Fibroblast of the aortic adventitia (primary cell): ENCODE results near the gene SLFN5. TPM values are rescaled to one million over a fixed set of nuclear protein-coding genes. Genes with fewer than 3 reads are reported as not detected.

Experiments used
- DNase-seq: peaks from one replicate; pipeline ENCODE4 v3.0.0-alpha.2; 2010; ENCODE audit warnings: low read depth
- H3K4me3 ChIP-seq: 2 replicates; pipeline ENCODE4 v1.5.1; 2011; ENCODE audit warnings: low read depth, mild to moderate bottlenecking, control low read depth, low read length, moderate library complexity
- total RNA-seq: library from RNA; depleted of rRNA; stranded (reverse); fragments of >200 nt; gene quantifications from 2 replicates; pipeline ENCODE4 v1.2.3, GENCODE V29; 2012; ENCODE audit warnings: low replicate concordance
- TF ChIP-seq, protein P1 (sequence below): IDR thresholded peaks from 2 replicates; pipeline ENCODE4 v1.5.1; 2011; ENCODE audit warnings: mild to moderate bottlenecking, low read length, control low read depth, inconsistent platforms; ENCODE audit not compliant: insufficient read depth

The SLFN5 gene
- total RNA-seq, 1 donor: 107 TPM

DNA sequence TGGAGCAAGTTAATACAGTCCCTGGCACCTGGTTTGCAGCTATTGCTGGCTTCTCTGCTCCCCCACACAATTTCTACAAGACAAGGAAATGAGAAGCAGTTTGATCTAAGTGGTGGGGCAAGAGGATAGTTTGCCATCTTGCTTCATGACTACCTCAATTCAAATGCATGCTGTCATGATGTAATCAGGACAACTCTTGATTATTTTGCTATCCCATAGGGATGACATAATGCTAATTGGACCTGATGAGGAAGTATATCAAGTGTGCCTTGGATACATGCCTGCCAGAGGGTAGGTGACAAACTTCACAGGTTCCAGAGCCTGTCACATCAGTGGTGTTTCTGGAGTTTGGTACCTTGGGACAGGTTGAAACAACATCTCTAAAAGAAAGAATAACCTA is 40.9 kb downstream of the SLFN5 start:
- no peak for DNase-seq
- no peak overlapping the region for H3K4me3 ChIP-seq
- TF ChIP-seq, protein P1, sequence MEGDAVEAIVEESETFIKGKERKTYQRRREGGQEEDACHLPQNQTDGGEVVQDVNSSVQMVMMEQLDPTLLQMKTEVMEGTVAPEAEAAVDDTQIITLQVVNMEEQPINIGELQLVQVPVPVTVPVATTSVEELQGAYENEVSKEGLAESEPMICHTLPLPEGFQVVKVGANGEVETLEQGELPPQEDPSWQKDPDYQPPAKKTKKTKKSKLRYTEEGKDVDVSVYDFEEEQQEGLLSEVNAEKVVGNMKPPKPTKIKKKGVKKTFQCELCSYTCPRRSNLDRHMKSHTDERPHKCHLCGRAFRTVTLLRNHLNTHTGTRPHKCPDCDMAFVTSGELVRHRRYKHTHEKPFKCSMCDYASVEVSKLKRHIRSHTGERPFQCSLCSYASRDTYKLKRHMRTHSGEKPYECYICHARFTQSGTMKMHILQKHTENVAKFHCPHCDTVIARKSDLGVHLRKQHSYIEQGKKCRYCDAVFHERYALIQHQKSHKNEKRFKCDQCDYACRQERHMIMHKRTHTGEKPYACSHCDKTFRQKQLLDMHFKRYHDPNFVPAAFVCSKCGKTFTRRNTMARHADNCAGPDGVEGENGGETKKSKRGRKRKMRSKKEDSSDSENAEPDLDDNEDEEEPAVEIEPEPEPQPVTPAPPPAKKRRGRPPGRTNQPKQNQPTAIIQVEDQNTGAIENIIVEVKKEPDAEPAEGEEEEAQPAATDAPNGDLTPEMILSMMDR: no peak

DNA sequence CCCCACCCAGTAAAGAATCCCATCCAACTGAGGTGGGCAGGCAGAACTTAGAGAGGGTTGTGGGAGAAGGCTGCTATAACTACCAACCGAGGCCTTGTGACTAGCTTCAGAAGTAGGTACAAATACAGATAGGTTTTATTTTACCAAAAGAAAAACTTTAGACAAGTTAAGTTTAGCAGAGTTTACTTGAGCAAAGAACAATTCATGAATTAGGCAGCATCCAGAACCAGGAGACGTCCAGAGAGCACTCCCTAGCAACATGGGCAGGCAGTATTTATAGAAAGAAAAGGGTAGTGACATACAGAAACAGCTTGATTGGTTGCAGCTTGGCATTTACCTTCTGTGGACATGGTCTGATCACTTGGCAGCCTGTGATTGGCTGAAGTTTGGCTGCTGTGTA is 42.1 kb downstream of the SLFN5 start:
- TF ChIP-seq, protein P1: no peak
- no peak for DNase-seq
- H3K4me3 ChIP-seq: no peak overlapping the region

DNA sequence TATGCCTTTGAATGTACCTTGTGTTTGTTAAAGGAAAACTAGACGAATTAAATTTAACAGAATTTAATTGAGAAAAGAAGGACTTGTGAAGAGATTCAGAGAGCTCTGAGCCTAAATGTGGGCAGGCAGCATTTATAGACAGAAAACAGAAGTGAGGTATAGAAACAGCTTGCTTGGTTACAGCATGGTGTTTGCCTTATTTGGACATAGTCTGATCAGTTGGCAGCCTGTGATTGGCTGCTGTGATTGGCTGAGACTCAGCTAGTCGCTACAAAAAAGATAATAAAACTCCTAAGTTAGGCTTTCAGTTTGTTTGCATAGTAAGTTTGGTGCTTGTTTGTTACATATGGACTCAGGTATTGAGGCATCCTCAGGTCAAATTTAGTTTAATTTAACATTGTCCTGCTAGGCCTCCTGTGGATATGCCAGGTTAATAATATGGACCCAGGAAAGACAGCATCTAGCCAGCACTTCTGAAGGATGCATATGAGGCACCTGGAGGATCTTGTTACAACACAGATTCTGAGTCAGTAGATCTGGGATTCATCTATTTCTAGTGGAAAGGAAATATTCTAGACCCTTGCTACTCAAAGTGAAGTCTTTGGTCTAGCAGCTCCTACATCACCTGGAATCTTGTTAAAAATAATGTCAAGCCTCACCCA is 43.4 kb downstream of the SLFN5 start:
- TF ChIP-seq, protein P1: no peak
- H3K4me3 ChIP-seq: no peak overlapping the region
- DNase-seq: no peak

DNA sequence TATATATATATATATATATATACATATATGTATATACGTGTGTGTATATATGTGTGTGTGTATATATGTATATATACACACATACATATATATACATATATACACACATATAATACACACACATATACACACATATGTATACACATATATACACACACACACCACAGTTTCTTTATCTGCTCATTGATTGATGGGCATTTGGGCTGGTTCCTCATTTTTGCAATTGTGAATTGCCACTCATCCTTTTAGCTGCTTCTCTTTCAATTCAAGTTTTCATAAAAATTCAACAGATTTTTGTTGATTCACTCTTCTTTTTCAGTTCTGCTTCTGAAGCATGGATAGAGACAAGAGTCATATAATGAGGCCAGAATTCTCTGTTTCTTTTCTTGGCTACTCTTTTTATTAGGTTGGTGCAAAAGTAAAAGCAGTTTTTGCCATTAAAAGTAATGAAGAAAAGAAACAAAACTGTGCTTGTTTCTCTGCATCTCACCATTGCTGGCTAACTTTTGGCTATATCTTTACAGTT is 44.5 kb downstream of the SLFN5 start:
- DNase-seq: no peak
- TF ChIP-seq, protein P1: no peak
- no peak overlapping the region for H3K4me3 ChIP-seq

DNA sequence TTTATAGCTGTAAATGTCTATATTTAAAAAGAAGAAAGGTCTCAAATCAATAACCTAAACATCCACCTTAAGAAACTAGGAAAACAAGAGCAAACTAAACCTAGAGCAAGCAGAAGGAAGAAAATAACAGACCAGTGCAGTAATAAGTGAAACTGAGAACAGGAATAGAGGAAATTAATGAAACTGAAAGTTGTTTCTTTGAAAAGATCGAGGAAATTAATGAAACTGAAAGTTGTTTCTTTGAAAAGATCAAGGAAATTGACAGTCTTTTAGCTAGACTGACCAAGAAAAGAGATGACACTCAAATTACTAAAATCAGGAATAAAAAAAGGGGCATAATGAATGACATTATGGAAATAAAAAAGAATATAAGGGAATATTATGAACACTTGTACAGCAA is 46.4 kb downstream of the SLFN5 start:
- no peak overlapping the region for H3K4me3 ChIP-seq
- DNase-seq: no peak
- TF ChIP-seq, protein P1: no peak

DNA sequence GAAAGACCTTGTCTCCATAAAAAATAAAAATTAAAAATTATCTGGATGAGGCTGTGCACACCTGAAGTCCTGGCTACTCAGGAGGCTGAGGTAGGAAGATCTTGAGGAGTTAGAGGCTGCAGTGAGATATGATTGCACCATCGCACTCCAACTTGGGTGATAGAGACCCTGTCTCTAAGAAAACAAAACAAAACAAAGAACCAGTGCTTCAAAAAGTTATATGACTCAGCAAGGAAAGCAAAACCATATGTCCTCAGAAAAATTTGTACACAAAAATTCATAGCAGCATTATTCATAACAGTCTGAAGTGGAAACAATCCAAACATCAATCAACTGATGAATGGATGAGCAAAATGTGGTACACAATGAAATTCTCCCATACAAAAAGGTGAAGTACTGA is 48.9 kb downstream of the SLFN5 start:
- DNase-seq: peak; percentile 67
- TF ChIP-seq, protein P1: no peak
- H3K4me3 ChIP-seq: no peak overlapping the region
